GM10266 (cell line): ENCODE data around the gene NSMCE1.
A peak's percentile ranks its signal among the peaks of the same experiment; 100 is the strongest.

Source experiments
- DNase-seq: peaks from one replicate; pipeline ENCODE4 v3.0.0; 2012; ENCODE audit errors: extremely low spot score
- CTCF ChIP-seq: IDR thresholded peaks from 2 replicates; pipeline ENCODE4 v1.5.1; 2012; ENCODE audit warnings: mild to moderate bottlenecking, low read depth; ENCODE audit not compliant: control insufficient read depth, insufficient read depth; ENCODE audit errors: missing control alignments

The NSMCE1 gene

GRCh38 chr16:27314161-27314723, 45.7 kb upstream of the NSMCE1 start:
- TF ChIP-seq CTCF: no peak

GRCh38 chr16:27313422-27314160, 45.0 kb upstream of the NSMCE1 start, which contains the start of gene IL4R:
Gene IL4R, plus strand, starts transcription at chr16:27313974. Its CDS starts 26,230 bp downstream, at chr16:27340204.
- no peak for TF ChIP-seq CTCF
- peak; percentile 82 for DNase-seq

More at GRCh38 chr16:27314161-27314723, 45.7 kb upstream of the NSMCE1 start:
- peak; percentile 75 for DNase-seq

DNA sequence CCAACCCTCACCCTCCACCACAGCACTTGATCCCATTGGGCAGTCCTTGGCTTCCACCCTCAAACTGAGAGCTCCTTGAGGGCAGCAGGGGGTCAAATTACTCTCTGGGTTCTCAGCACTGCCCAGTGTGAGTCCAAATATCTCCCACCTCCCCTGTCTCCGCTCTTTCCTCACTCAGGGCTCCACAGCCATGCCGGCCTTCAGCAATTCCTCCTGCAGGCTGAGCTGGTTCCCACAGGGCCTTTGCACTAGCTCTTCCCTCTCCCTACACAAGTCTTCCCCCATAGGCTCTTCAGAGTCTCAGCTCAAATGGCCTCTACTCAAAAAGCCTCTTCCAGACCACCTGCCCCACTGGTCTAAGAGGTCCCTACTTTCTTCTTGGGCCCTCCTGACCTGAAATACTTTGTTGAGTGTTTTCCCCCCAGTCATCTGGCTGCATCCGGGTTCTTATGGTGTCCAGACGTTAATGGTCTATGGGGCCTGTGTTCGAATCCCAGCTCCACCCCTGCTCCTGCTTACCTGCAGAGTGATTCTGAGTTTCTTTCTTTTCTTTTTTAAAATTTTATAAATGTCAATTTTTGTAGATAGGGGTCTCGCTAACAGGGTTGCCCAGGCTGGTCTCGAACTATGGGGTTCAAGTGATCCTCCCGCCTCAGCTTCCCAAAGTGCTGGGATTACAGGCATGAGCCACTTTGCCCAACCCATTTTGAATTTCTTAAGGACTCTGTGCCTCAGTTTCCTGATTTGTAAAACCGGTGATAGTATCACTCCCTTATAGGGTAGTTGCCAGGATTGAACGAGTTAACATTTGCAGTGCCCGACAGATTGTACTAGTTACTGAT, 44.2 kb upstream of the NSMCE1 start:
- TF ChIP-seq CTCF: no peak
- DNase-seq: no peak

GRCh38 chr16:27311897-27312303, 43.3 kb upstream of the NSMCE1 start:
- TF ChIP-seq CTCF: no peak
- no peak for DNase-seq

DNA sequence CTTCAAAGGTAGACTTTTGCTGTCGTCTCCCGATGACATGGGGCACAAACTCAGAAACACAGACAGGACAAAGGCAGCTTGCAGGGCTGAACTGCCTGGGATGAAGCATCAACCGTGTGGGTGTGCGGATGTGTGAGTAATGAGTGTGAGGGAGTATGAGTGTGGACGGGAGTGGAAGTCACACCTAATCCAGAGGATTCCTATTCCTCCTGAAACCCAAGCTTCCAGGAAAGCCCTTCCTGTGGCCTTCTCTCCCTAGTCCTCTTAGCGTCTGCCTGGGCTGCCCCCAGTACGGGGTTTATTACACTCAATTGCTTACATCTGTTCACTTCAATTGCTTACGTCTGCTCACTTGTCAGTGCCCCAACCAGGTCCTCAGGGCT, 42.9 kb upstream of the NSMCE1 start:
- no peak for DNase-seq
- no peak for TF ChIP-seq CTCF

DNA sequence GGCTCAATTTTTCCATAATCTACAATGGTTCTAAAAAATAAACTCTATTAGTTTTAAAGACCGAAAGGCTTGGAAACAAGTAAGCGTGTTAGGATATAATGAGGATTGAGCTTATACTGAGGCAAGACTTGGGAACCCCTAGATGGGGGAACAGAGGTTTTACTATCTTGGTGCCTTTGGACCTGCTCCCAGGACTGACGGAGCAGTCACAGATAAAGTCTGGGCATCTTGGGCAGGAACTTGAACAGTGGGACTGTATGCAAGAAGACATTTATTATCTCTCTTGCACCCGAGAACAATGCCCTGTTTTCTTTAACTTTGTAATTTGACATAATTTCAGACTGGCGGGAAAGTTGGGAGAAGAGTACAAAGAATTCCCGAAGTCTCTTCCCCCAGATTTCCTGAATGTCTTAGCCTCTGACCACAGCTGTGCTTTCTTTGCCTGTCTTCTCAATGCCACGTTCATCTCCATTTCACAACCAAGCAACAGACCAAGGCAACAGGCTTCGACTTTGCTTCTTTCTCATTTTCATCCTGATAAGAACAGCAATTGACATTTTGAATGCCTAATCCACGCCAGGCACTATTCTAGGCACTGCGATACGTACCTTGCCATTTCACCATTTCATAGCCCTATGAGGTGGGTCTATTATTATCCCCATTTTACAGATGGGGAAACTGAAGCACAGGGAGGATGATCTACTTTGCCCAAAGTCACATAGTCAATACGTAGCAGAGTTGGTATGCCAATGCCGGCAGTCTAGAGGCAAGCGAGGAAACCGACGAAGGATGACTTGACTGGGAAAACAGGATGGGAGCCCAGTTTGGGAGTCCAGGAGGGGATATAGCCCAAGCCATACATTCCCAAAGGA, 42.2 kb upstream of the NSMCE1 start:
- no peak for DNase-seq
- TF ChIP-seq CTCF: no peak
